Type B pancreatic cell (in vitro differentiated cells): ENCODE results near the gene APOL1. TPM values are rescaled to one million over a fixed set of nuclear protein-coding genes. Genes with fewer than 3 reads are reported as not detected.

ENCODE experiments used
- DNase-seq: peaks from one replicate; pipeline ENCODE4 v3.0.0; 2021; ENCODE audit warnings: mixed read lengths; ENCODE audit not compliant: unreplicated experiment; ENCODE audit errors: extremely low spot score
- H3K27ac Mint-ChIP-seq: 2 replicates; pipeline ENCODE4 v1.8.0; 2021; ENCODE audit warnings: mild to moderate bottlenecking, mixed read lengths
- H3K27me3 Mint-ChIP-seq: 2 replicates; pipeline ENCODE4 v1.8.0; 2021; ENCODE audit warnings: mixed read lengths
- H3K36me3 Mint-ChIP-seq: 2 replicates; pipeline ENCODE4 v1.8.0; 2021; ENCODE audit warnings: mixed read lengths
- H3K4me1 Mint-ChIP-seq: one replicate; pipeline ENCODE4 v1.8.0; 2021; ENCODE audit warnings: mixed read lengths; ENCODE audit not compliant: unreplicated experiment
- H3K4me3 Mint-ChIP-seq: 2 replicates; pipeline ENCODE4 v1.8.0; 2021; ENCODE audit warnings: mild to moderate bottlenecking, mixed read lengths
- H3K9me3 Mint-ChIP-seq: 2 replicates; pipeline ENCODE4 v1.8.0; 2021; ENCODE audit warnings: mixed read lengths
- microRNA-seq: library from miRNA; unstranded; fragments of <30 nt; microRNA quantifications from one replicate; pipeline ENCODE4, GENCODE V29; 2020
- total RNA-seq: library from RNA; stranded (reverse); gene quantifications from 2 replicates; pipeline ENCODE4 v1.2.1, GENCODE V29; 2021; ENCODE audit warnings: low replicate concordance
- TF ChIP-seq, protein P1 (sequence below): fragments of 200-600 bp; sonication (generic); conservative IDR thresholded peaks from 2 replicates; pipeline ENCODE4 v1.5.0; 2021; ENCODE audit warnings: antibody characterized with exemption, mild to moderate bottlenecking

The APOL1 gene
- total RNA-seq, 1 donor from 2014 or later: 6.8 TPM

DNA sequence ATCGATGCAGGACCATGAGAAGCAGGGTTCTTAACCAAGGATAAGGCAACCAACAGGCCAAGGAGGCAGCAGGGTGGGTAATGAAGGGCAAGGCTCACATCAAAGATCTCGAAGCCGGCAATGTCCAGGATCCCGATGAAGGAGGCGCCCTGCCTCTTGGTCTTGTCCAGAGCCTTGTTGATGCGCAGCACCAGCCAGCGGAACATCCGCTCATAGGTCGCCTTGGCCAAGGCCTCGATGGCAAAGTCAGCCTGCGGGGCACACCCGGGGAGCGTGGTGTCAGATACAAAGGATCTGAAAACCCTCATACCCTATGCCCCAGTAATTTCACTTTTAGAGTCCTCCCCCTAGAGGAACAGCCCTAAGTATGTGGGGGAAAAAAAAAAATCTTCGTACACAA is 63.5 kb downstream of the APOL1 start:
- Mint-ChIP-seq H3K27me3 (no peaks in the 10 kb centered on the region), H3K4me3 (no peak overlapping the region), H3K4me1 (no peaks in the 10 kb centered on the region), H3K27ac (no peak overlapping the region), H3K36me3 (peaks cover 27% of the 10 kb centered on the region), H3K9me3 (no peaks in the 10 kb centered on the region)
- DNase-seq: no peak
- TF ChIP-seq, protein P1, sequence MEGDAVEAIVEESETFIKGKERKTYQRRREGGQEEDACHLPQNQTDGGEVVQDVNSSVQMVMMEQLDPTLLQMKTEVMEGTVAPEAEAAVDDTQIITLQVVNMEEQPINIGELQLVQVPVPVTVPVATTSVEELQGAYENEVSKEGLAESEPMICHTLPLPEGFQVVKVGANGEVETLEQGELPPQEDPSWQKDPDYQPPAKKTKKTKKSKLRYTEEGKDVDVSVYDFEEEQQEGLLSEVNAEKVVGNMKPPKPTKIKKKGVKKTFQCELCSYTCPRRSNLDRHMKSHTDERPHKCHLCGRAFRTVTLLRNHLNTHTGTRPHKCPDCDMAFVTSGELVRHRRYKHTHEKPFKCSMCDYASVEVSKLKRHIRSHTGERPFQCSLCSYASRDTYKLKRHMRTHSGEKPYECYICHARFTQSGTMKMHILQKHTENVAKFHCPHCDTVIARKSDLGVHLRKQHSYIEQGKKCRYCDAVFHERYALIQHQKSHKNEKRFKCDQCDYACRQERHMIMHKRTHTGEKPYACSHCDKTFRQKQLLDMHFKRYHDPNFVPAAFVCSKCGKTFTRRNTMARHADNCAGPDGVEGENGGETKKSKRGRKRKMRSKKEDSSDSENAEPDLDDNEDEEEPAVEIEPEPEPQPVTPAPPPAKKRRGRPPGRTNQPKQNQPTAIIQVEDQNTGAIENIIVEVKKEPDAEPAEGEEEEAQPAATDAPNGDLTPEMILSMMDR: no peak

Small RNA genes lying within 50 kb of the gene (microRNA-seq; reads per million reads assigned to microRNA genes)
- gene MIR6819: not detected

Other genes starting within 250 kb of the APOL1 start
- gene RBFOX2, start 224.3 kb upstream of the APOL1 start, total RNA-seq: 94.1 and 164 TPM in 2 replicates
- 2.0 and 2.3 TPM in 2 replicates for gene APOL3, start 92.4 kb upstream of the APOL1 start, total RNA-seq
- 0.67 and 1.4 TPM in 2 replicates for gene APOL4, start 51.3 kb upstream of the APOL1 start, total RNA-seq
- gene APOL2, start 13.6 kb upstream of the APOL1 start, total RNA-seq: 23.7 and 30.4 TPM in 2 replicates
- gene MYH9, start 134.8 kb downstream of the APOL1 start, total RNA-seq: 277 and 364 TPM in 2 replicates
- 73.4 and 77.2 TPM in 2 replicates for gene TXN2, start 228.5 kb downstream of the APOL1 start, total RNA-seq